Choroid plexus epithelial cell (primary cell): ENCODE data around the gene POU2F2.

ENCODE experiments used
- DNase-seq: peaks from one replicate; pipeline ENCODE4 v3.0.0-alpha.2; 2010; ENCODE audit warnings: low read depth
- H3K4me3 ChIP-seq: 2 replicates; pipeline ENCODE4 v1.5.1; 2011; ENCODE audit warnings: low read depth, mild to moderate bottlenecking, control low read depth, low read length, moderate library complexity
- TF ChIP-seq, protein P1 (sequence below): conservative IDR thresholded peaks from 2 replicates; pipeline ENCODE4 v1.5.1; 2011; ENCODE audit warnings: low read depth, mild to moderate bottlenecking, control low read depth, inconsistent platforms, low read length, moderate library complexity

The POU2F2 gene

DNA sequence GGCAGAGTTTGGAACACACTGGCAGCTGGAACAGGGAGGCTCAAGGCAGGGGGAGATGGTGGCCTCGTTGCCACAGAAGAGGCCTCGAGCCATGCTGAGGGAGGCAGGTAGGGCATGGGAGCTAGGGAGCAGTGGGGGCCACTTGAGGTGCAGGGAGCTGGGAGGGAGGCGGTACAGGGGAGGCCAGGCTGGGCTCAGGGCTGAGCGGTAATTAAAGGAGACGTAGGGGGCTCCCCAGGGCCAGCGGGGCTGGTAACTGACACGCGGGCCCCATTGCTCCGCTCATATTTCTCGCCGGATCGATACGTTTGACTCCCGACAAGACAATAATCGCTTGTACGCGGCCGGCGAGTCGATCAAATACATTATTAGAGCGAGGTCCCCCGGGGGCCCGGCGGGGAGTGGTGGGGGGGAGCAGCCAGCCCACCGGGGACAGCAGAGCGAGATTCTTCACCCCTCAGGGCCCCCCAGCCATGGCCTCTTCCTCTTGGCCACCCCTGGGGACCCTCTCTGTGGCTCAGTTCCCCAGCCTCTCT, 2.4 kb upstream of the POU2F2 start:
- TF ChIP-seq, protein P1, sequence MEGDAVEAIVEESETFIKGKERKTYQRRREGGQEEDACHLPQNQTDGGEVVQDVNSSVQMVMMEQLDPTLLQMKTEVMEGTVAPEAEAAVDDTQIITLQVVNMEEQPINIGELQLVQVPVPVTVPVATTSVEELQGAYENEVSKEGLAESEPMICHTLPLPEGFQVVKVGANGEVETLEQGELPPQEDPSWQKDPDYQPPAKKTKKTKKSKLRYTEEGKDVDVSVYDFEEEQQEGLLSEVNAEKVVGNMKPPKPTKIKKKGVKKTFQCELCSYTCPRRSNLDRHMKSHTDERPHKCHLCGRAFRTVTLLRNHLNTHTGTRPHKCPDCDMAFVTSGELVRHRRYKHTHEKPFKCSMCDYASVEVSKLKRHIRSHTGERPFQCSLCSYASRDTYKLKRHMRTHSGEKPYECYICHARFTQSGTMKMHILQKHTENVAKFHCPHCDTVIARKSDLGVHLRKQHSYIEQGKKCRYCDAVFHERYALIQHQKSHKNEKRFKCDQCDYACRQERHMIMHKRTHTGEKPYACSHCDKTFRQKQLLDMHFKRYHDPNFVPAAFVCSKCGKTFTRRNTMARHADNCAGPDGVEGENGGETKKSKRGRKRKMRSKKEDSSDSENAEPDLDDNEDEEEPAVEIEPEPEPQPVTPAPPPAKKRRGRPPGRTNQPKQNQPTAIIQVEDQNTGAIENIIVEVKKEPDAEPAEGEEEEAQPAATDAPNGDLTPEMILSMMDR: no peak
- DNase-seq: no peak
- H3K4me3 ChIP-seq: no peak overlapping the region

- peak overlapping the region; percentile 52 for H3K4me3 ChIP-seq
- peak; percentile 39 for DNase-seq
- TF ChIP-seq, protein P1: peak; percentile 76
Observed at GRCh38 chr19:42132851-42133528, 744 bp upstream of the POU2F2 start.

GRCh38 chr19:42131149-42132029, 857 bp downstream of the POU2F2 start:
- TF ChIP-seq, protein P1: no peak
- DNase-seq: no peak
- peak overlapping the region; percentile 52 for H3K4me3 ChIP-seq

DNA sequence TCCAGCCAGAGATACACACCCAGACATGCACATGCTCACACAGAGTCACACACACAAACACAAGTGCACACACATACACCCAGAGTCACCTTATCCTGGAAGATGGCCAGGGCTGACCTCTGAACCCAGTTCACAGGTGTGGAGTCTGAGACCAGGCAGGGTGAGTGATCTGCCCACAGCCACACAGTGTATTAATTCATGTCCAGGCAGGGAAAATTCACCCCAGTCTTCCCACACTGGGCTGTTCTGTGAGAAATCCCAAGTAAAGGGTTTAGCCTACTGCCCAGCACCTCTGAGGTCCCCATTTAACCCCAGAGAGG, 2.0 kb downstream of the POU2F2 start:
- TF ChIP-seq, protein P1: no peak
- no peak for DNase-seq
- no peak overlapping the region for H3K4me3 ChIP-seq

- DNase-seq: peak; percentile 38
Observed at GRCh38 chr19:42129399-42130253, 2.6 kb downstream of the POU2F2 start.

DNA sequence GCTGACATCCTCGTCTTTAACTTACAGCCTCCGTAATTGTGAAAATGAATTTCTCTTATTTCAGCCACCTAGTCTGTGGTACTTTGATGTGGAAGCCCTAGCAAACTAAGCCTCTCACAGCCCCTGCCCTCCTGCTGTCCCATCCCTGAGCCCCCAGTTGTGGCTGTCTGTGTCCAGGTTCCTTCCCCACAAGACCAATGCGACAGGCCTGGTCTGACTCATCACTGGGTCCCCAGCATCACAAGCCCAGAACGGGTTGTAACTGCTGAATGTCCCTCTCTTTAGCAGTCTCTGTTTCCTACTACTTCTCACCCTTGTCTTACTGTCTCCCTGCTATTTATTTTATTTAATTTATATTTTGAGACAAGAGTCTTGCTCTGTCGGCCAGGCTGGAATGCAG, 5.7 kb downstream of the POU2F2 start:
- no peak for DNase-seq
- no peak overlapping the region for H3K4me3 ChIP-seq
- TF ChIP-seq, protein P1: no peak

More at GRCh38 chr19:42129399-42130253, 2.6 kb downstream of the POU2F2 start:
- TF ChIP-seq, protein P1: no peak
- H3K4me3 ChIP-seq: no peak overlapping the region
